Breast epithelium (tissue), 4 donors: ENCODE data around the gene DSN1. TPM values are rescaled to one million over a fixed set of nuclear protein-coding genes. Genes with fewer than 3 reads are reported as not detected.

Experiments
- DNase-seq, 2 donors: peaks; one replicate each; pipeline ENCODE4 v3.0.0-alpha.2; 2019; ENCODE audit warnings: low spot score in 2 of 2
- H3K27ac ChIP-seq, 2 donors: fragments of 200-600 bp; sonication (generic) in 1 of 2; one replicate each; pipeline ENCODE4 v1.5.1; 2016 to 2019; ENCODE audit warnings: mild to moderate bottlenecking in 1 of 2
- H3K27me3 ChIP-seq, 2 donors: fragments of 200-600 bp; sonication (generic) in 1 of 2; one replicate each; pipeline versions ENCODE4 v1.5.1 to v1.6.0; 2017 to 2019; ENCODE audit warnings: control low read depth in 1 of 2, mild to moderate bottlenecking in 1 of 2
- H3K36me3 ChIP-seq: fragments of 200-600 bp; one replicate; pipeline ENCODE4 v1.5.1; 2019
- H3K4me1 ChIP-seq, 2 donors: fragments of 200-600 bp; sonication (generic); one replicate each; pipeline ENCODE4 v1.5.1; 2016 to 2019; ENCODE audit warnings: control low read depth in 1 of 2
- H3K4me3 ChIP-seq, 3 donors: fragments of 200-600 bp; sonication (generic); 1 replicate in 2 of 3; 2 replicates in 1 of 3; pipeline ENCODE4 v1.5.1; 2016 to 2019; ENCODE audit warnings: mild to moderate bottlenecking in 3 of 3, moderate library complexity in 2 of 3
- H3K9me3 ChIP-seq, 2 donors: fragments of 200-600 bp; sonication (generic) in 1 of 2; one replicate each; pipeline ENCODE4 v1.5.1; 2016 to 2019; ENCODE audit warnings: control low read depth in 1 of 2
- POLR2A ChIP-seq: fragments of 450-650 bp; IDR thresholded peaks from one replicate; pipeline ENCODE4 v1.6.1; 2016; ENCODE audit warnings: antibody characterized with exemption, mild to moderate bottlenecking, moderate library complexity
- POLR2AphosphoS5 ChIP-seq, 3 donors: sonication (generic); formaldehyde crosslinking; IDR thresholded peaks; one replicate each; pipeline ENCODE4 v1.6.1; 2017; ENCODE audit warnings: antibody characterized with exemption in 3 of 3
- intact Hi-C: fragments of 100-400 bp; cut with DNase I; formaldehyde crosslinking; loops from one replicate; pipeline ENCODE4 v1.15.1; 2023; ENCODE audit warnings: low total_unique reads
- total RNA-seq, 3 donors: library from RNA; depleted of rRNA; stranded (reverse); fragments of >200 nt; gene quantifications; one replicate each; pipeline ENCODE4 v1.1.0, GENCODE V29; 2016
- TF ChIP-seq, protein P1 (sequence below), 3 donors: fragments of 450-650 bp; IDR thresholded peaks; one replicate each; pipeline ENCODE4 v1.5.1; 2016 to 2017; ENCODE audit warnings: antibody characterized with exemption in 3 of 3, mild to moderate bottlenecking in 3 of 3, moderate library complexity in 3 of 3

The DSN1 gene
- total RNA-seq, 3 donors from 2014 or later: 6.9 to 13.1 (median 11.9) TPM

- no peaks in the 10 kb centered on the region for H3K4me1 ChIP-seq
- H3K27ac ChIP-seq: peak overlapping the region in 1 of 2 donors; percentile 14
- intact Hi-C loops: no loop called here
- no peaks in the 10 kb centered on the region for H3K36me3 ChIP-seq
- TF ChIP-seq POLR2A: no peak
- TF ChIP-seq, protein P1, sequence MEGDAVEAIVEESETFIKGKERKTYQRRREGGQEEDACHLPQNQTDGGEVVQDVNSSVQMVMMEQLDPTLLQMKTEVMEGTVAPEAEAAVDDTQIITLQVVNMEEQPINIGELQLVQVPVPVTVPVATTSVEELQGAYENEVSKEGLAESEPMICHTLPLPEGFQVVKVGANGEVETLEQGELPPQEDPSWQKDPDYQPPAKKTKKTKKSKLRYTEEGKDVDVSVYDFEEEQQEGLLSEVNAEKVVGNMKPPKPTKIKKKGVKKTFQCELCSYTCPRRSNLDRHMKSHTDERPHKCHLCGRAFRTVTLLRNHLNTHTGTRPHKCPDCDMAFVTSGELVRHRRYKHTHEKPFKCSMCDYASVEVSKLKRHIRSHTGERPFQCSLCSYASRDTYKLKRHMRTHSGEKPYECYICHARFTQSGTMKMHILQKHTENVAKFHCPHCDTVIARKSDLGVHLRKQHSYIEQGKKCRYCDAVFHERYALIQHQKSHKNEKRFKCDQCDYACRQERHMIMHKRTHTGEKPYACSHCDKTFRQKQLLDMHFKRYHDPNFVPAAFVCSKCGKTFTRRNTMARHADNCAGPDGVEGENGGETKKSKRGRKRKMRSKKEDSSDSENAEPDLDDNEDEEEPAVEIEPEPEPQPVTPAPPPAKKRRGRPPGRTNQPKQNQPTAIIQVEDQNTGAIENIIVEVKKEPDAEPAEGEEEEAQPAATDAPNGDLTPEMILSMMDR (IDR thresholded peaks at IDR 0.05): no peak
- no peak for TF ChIP-seq POLR2AphosphoS5 (IDR thresholded peaks at IDR 0.05)
- H3K27me3 ChIP-seq: no peaks in the 10 kb centered on the region
- no peaks in the 10 kb centered on the region for H3K9me3 ChIP-seq
- no peak for DNase-seq
- no peak overlapping the region for H3K4me3 ChIP-seq
Observed at GRCh38 chr20:36775826-36776225, 2.3 kb upstream of the DSN1 start.

DNA sequence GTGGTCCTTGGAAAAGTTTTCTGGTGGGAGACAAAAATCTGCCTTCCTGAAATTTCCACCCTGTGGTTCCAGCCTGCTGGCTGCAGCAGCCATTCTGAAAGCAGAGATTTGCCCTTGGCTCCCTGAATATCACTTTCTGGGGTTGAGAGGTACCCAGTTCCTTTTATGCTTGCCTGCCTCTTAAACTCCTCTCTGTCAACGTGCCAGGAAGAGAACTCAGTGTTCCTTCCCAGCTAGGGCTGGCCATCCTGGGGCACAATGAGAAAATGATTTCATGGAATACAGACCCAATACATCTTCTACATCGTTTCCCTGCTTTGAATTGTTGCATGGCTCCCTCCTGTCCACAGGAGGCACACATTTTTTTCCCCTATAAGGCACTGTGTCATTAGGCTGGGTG, 1.6 kb upstream of the DSN1 start:
- no peak for TF ChIP-seq POLR2AphosphoS5 (IDR thresholded peaks at IDR 0.05)
- TF ChIP-seq, protein P1 (IDR thresholded peaks at IDR 0.05): no peak
- TF ChIP-seq POLR2A: no peak
- no peaks in the 10 kb centered on the region for H3K27me3 ChIP-seq
- DNase-seq: no peak
- H3K27ac ChIP-seq: peak overlapping the region; percentile 97 to 99
- H3K4me3 ChIP-seq: no peak overlapping the region
- H3K9me3 ChIP-seq: no peaks in the 10 kb centered on the region
- intact Hi-C loops: no loop called here
- H3K36me3 ChIP-seq: no peaks in the 10 kb centered on the region
- H3K4me1 ChIP-seq: no peaks in the 10 kb centered on the region

- DNase-seq: no peak
- H3K4me1 ChIP-seq: no peaks in the 10 kb centered on the region
- intact Hi-C loops: no loop called here
- H3K9me3 ChIP-seq: no peaks in the 10 kb centered on the region
- H3K4me3 ChIP-seq: peak overlapping the region; percentile 62 to 89 (median 78)
- H3K27me3 ChIP-seq: no peaks in the 10 kb centered on the region
- peak overlapping the region; percentile 97 to 99 for H3K27ac ChIP-seq
- TF ChIP-seq, protein P1 (IDR thresholded peaks at IDR 0.05): no peak
- TF ChIP-seq POLR2A (no peak), POLR2AphosphoS5 (IDR thresholded peaks at IDR 0.05) (no peak)
- no peaks in the 10 kb centered on the region for H3K36me3 ChIP-seq
Observed at GRCh38 chr20:36773107-36773596, 411 bp downstream of the DSN1 start.

DNA sequence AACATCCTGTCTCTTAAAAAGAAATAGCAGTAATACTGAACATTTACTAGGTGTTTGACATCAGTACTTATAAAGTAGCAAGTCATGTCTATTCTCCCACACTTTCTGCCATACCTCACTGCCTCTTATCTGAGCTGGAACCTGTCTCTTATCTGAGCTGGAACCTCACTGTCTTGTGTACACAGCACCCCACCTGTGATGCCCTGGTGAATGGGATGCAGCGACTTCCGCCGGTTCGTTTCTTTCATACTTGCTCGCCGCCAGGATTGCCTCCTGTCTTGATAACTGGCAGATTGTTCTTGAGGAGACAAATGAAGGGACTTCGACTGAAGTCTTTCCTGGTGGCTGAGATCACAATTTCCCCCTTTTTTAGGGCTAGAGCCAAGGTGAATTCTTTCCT, 2.9 kb downstream of the DSN1 start:
- intact Hi-C loops: no loop called here
- H3K4me1 ChIP-seq: no peaks in the 10 kb centered on the region
- no peaks in the 10 kb centered on the region for H3K27me3 ChIP-seq
- no peak for TF ChIP-seq POLR2AphosphoS5 (IDR thresholded peaks at IDR 0.05)
- no peak for TF ChIP-seq POLR2A
- TF ChIP-seq, protein P1 (IDR thresholded peaks at IDR 0.05): no peak
- H3K4me3 ChIP-seq: no peak overlapping the region
- H3K36me3 ChIP-seq: no peaks in the 10 kb centered on the region
- no peak for DNase-seq
- no peak overlapping the region for H3K27ac ChIP-seq
- no peaks in the 10 kb centered on the region for H3K9me3 ChIP-seq

- H3K27ac ChIP-seq: peak overlapping the region; percentile 79 to 81
- no peaks in the 10 kb centered on the region for H3K4me1 ChIP-seq
- intact Hi-C loops: no loop called here
- TF ChIP-seq, protein P1 (IDR thresholded peaks at IDR 0.05): no peak
- TF ChIP-seq POLR2AphosphoS5 (IDR thresholded peaks at IDR 0.05): no peak
- no peak for TF ChIP-seq POLR2A
- H3K9me3 ChIP-seq: no peaks in the 10 kb centered on the region
- H3K36me3 ChIP-seq: no peaks in the 10 kb centered on the region
- H3K4me3 ChIP-seq: no peak overlapping the region
- DNase-seq: no peak
- H3K27me3 ChIP-seq: no peaks in the 10 kb centered on the region
Observed at GRCh38 chr20:36768768-36769430, 4.7 kb downstream of the DSN1 start.
